Effector memory CD4-positive, alpha-beta T cell (primary cell): ENCODE measurements around the gene PPP1R16B.
"Not testable (repeated sequence)": the region's sequence is repeated elsewhere in the genome, so short reads cannot be mapped to it uniquely, and the experiment has no call there.

ENCODE experiments used
- DNase-seq, 3 donors: peaks; one replicate each; pipeline ENCODE4 v3.0.0-alpha.2; 2020
- H3K27ac ChIP-seq: 2 replicates; pipeline ENCODE4 v1.7.0; 2013; ENCODE audit warnings: mild to moderate bottlenecking, low read length, moderate library complexity; ENCODE audit not compliant: insufficient read depth, poor library complexity, severe bottlenecking
- H3K27me3 ChIP-seq: replicated peaks from 2 replicates; pipeline ENCODE4 v1.7.0; 2013; ENCODE audit warnings: mild to moderate bottlenecking, low read length; ENCODE audit not compliant: insufficient read depth, control insufficient read depth, poor library complexity, severe bottlenecking
- H3K36me3 ChIP-seq: 2 replicates; pipeline ENCODE4 v1.7.0; 2013; ENCODE audit warnings: mild to moderate bottlenecking, low read length, moderate library complexity; ENCODE audit not compliant: control insufficient read depth, insufficient read depth
- H3K4me1 ChIP-seq: 2 replicates; pipeline ENCODE4 v1.7.0; 2013; ENCODE audit warnings: low read length, mild to moderate bottlenecking; ENCODE audit not compliant: control insufficient read depth, insufficient read depth, poor library complexity, severe bottlenecking
- H3K4me3 ChIP-seq: 2 replicates; pipeline ENCODE4 v1.7.0; 2013; ENCODE audit warnings: low read length, low read depth, mild to moderate bottlenecking; ENCODE audit not compliant: insufficient read depth, poor library complexity, severe bottlenecking
- H3K9me3 ChIP-seq: 2 replicates; pipeline ENCODE4 v1.7.0; 2013; ENCODE audit warnings: mild to moderate bottlenecking, low read length, moderate library complexity; ENCODE audit not compliant: control insufficient read depth

The PPP1R16B gene

DNA sequence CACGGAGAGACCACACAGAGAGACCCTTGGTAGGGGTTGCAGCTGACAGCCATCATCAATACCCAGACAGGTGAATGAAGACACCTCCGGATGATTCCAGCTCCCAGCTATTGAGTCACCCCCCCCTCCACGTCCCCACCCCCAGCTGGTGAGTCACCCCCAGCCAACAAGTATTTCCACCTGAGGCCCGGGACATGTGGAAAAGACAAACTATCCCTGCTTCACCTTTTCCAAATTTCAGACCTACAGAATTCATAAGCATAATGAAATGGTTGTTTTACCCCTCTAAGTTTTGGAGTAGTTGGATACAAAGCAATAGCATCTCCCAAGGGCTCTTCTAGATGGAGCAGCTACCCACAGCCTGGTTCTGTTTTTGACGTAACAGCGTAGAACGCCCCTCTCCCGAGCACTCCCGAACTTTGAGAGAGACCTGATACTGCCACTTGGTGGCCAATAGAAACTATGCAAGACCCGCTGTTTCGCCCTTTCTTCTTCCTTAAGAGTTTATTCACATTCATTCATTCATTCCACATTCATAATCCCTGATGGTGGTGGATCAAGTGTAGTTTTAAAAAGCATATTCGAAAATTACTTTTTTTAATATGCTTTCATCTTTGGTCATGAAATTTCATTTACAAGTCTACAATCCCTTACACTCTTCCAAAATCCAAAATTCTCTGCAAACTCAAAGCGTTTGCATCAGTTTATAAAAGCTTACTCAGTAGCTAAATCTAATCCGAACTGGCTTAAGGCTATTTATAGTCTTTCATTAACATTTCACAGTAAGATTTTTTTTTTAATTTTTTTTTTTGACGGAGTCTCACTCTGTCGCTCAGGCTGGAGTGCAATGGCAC lies 15.1 kb upstream of the PPP1R16B start:
- no peaks in the 10 kb centered on the region for H3K27me3 ChIP-seq
- H3K36me3 ChIP-seq, result no peaks in the 10 kb centered on the region
- no peak overlapping the region for H3K27ac ChIP-seq
- H3K4me1 ChIP-seq, result no peaks in the 10 kb centered on the region
- H3K4me3 ChIP-seq, result no peak overlapping the region
- no peaks in the 10 kb centered on the region for H3K9me3 ChIP-seq
- DNase-seq, result peak in 1 of 3 donors; percentile 52

DNA sequence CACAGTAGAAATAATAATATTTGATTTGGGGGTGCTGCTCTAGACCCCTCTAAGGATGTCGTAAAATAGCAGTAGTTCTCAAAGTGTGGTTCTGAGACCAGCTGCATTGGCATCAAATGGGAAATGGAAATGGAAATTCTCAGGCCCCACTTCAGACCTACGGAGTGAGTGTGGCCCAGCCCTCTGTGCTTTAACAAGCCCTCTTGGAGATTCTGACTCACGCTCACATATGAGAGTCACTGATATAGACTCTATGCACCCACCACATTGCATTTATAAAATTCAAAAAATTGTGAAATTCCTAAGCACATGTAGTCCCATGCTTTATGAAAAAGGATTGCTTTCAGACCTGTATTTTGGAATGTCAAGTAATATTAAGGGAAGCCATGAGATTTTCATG lies 14.2 kb upstream of the PPP1R16B start:
- no peaks in the 10 kb centered on the region for H3K36me3 ChIP-seq
- H3K4me1 ChIP-seq, result no peaks in the 10 kb centered on the region
- DNase-seq, result no peak
- H3K9me3 ChIP-seq, result no peaks in the 10 kb centered on the region
- no peaks in the 10 kb centered on the region for H3K27me3 ChIP-seq
- no peak overlapping the region for H3K4me3 ChIP-seq
- H3K27ac ChIP-seq, result no peak overlapping the region

- Histone ChIP-seq H3K27ac (no peak overlapping the region), H3K4me1 (no peaks in the 10 kb centered on the region)
These were observed 13.6 kb upstream of the PPP1R16B start for GRCh38 chr20:38791940-38792339.

DNA sequence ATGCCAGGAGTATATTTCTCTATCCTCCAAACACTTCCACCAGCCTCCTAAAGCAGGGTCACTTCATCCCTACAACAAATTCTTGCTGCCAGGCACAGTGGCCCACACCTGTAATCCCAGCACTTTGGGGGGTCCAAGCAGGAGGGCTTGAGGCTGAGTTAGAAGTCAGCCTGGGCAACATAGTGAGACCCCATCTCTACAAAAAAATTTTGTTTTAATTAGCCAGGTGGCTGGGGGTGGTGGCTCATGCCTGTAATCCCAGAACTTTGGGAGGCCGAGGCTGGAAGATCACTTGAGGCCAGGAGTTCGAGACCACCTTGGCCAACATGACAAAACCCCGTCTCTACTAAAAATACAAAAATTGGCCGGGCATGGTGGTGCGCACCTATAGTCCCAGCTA lies 11.4 kb upstream of the PPP1R16B start:
- not testable (repeated sequence) for H3K4me3 ChIP-seq, H3K27ac ChIP-seq, H3K27me3 ChIP-seq, H3K4me1 ChIP-seq, H3K9me3 ChIP-seq, H3K36me3 ChIP-seq, DNase-seq

More at GRCh38 chr20:38791940-38792339, 13.6 kb upstream of the PPP1R16B start:
- Histone ChIP-seq H3K4me3 (no peak overlapping the region), H3K9me3 (no peaks in the 10 kb centered on the region), H3K36me3 (no peaks in the 10 kb centered on the region), H3K27me3 (no peaks in the 10 kb centered on the region)
- DNase-seq, result no peak

- H3K27me3 ChIP-seq, result no peaks in the 10 kb centered on the region
- no peak overlapping the region for H3K4me3 ChIP-seq
- H3K9me3 ChIP-seq, result no peaks in the 10 kb centered on the region
- H3K27ac ChIP-seq, result no peak overlapping the region
- no peak for DNase-seq
- H3K4me1 ChIP-seq, result peaks cover 5% of the 10 kb centered on the region
- H3K36me3 ChIP-seq, result no peaks in the 10 kb centered on the region
These were observed 7.2 kb upstream of the PPP1R16B start for GRCh38 chr20:38798266-38798665.

DNA sequence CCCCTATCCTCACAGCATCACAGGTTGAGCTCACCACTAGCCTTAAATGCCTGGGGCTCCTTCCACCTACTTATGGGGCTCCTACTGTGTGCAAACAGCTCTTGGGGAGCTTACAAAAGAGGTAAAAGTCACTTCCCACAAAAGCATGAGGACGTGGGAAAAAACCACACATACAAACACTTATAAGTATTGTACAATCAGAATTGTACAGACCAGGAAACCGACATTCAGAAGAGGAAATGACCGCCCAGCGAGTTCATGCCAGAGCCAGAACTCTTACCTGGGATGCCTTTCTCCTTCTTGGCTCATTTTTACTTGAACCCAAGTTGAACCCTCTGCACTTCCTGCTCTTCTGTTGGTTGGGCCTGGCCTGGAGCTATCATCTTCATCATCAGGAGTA lies 6.3 kb upstream of the PPP1R16B start:
- H3K4me3 ChIP-seq, result no peak overlapping the region
- peaks cover 12% of the 10 kb centered on the region for H3K4me1 ChIP-seq
- H3K36me3 ChIP-seq, result no peaks in the 10 kb centered on the region
- no peaks in the 10 kb centered on the region for H3K27me3 ChIP-seq
- no peaks in the 10 kb centered on the region for H3K9me3 ChIP-seq
- no peak for DNase-seq
- H3K27ac ChIP-seq, result no peak overlapping the region

DNA sequence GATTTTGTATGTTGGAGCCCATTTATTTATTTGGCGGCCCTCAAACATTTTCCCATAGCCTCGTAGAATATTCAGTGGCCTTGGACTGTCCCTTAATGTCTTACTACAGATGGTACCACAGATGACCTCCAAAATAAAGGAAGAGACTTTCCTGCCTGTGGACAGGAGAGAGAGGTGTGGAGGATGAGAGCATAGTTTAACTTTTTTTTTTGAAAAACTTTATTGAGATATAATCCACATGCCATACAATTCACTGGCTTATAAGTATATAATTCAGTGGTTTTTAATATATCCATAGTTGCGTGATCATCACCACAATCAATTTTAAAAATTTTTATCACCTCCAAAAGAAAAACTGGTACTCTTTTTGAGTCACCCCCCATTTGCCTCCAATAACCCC lies 4.6 kb upstream of the PPP1R16B start:
- Histone ChIP-seq H3K4me1 (peaks cover 24% of the 10 kb centered on the region), H3K36me3 (no peaks in the 10 kb centered on the region), H3K9me3 (no peaks in the 10 kb centered on the region), H3K27ac (no peak overlapping the region), H3K27me3 (no peaks in the 10 kb centered on the region), H3K4me3 (no peak overlapping the region)
- no peak for DNase-seq

DNA sequence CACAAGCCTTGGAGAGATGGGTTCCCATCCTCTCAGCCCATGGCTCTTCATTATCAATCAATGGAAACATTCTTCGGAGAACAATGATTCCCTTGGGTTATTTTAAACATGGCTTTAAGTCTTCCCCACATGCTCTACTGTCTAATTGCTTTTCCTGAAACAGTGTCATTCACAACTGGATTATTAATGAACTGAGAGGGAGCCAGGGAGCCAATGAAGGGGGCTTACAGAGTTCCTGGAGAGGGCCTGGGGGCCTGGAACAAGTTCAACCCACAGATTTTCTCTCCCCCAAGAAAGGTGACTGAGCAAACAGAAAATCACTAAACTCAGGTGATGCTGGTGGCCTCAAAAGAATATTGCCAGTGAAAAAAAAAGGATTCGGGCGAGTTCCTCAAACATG lies 1.3 kb upstream of the PPP1R16B start:
- DNase-seq, result no peak
- H3K27ac ChIP-seq, result peak overlapping the region; percentile 99
- no peaks in the 10 kb centered on the region for H3K36me3 ChIP-seq
- H3K4me1 ChIP-seq, result peaks cover 46% of the 10 kb centered on the region
- H3K27me3 ChIP-seq, result no peaks in the 10 kb centered on the region
- H3K9me3 ChIP-seq, result no peaks in the 10 kb centered on the region
- no peak overlapping the region for H3K4me3 ChIP-seq

- H3K4me1 ChIP-seq, result peaks cover 44% of the 10 kb centered on the region
- H3K36me3 ChIP-seq, result no peaks in the 10 kb centered on the region
- H3K27ac ChIP-seq, result peak overlapping the region; percentile 99
- no peaks in the 10 kb centered on the region for H3K9me3 ChIP-seq
- peak; percentile 73 to 78 (median 76) for DNase-seq
- no peaks in the 10 kb centered on the region for H3K27me3 ChIP-seq
- H3K4me3 ChIP-seq, result peak overlapping the region; percentile 87
These were observed 605 bp upstream of the PPP1R16B start for GRCh38 chr20:38804682-38805501.
